ENCODE measurements around the gene FBXL13. TPM values are rescaled to one million over a fixed set of nuclear protein-coding genes. Genes with fewer than 3 reads are reported as not detected.

FBXL13 gene
- total and polyA plus RNA-seq, 2 of the 8 experiments (the other 6 are each of a cell fraction or from before 2014, with no cell fraction given) = 1.2 to 2.8 TPM

DNA sequence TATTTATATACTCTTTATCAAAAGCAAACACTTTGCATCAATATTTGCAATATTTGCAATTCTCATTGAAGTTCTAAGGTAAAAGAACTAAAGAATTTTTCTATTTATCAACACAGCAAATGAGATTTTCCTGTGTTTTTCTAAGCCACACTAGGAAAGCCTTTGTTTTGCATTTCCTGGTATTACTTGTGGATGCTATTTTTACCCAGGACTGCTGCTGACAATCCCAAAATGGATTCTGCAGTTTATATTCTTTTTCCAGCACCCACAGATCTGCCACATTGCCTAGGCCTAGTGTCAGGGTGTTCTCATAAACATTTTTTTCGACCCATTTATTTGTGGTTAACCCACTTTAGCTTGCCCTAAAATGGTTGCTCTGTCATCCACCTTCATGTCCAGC is 135.9 kb downstream of the FBXL13 start:
- no peak overlapping the region for H3K56ac ChIP-seq (replicated peaks; ENCODE audit: insufficient read length, low read depth, low read length)
- WGBS, 2 experiments (ENCODE audit: extremely low coverage in 1 of 2, insufficient coverage in 1 of 2, insufficient read length in 1 of 2, insufficient replicate concordance in 2 of 2, low coverage in 1 of 2, low lambda C conversion rate in 2 of 2, missing lambda C conversion rate in 1 of 2) = 81% methylated on average over 1 of the region's 1 CpG; no CpG with 5 or more reads in 1 of the 2 experiments
- H4K5ac ChIP-seq (ENCODE audit: insufficient read length, low read depth, low read length) = no peak overlapping the region
- H2BK120ac ChIP-seq (replicated peaks; ENCODE audit: low read depth, low read length) = peak overlapping the region; percentile 4
- peak overlapping the region; percentile 38; the same call in 1 of the 2 replicates for H2BK5ac ChIP-seq (ENCODE audit: low read depth, low read length)
- H3K79me1 ChIP-seq (ENCODE audit: low read depth, low read length) = no peaks in the 10 kb centered on the region
- H3K23me2 ChIP-seq (ENCODE audit: low read depth, low read length) = no peaks in the 10 kb centered on the region
- H3K14ac ChIP-seq (ENCODE audit: insufficient read length) = no peak overlapping the region
- no peak overlapping the region for H4K8ac ChIP-seq (ENCODE audit: extremely low read depth, insufficient read depth, low read length)
- H2BK15ac ChIP-seq (ENCODE audit: low read length) = no peak overlapping the region
- H3K9ac ChIP-seq (replicated peaks in 1 of 4; ENCODE audit: extremely low read depth in 1 of 4, low read depth in 3 of 4, low read length in 3 of 4) = no peak overlapping the region
- no peak for DNase-seq (ENCODE audit: low read depth in 1 of 2, low spot score in 2 of 2)
- H3K27me3 ChIP-seq (replicated peaks in 1 of 4; ENCODE audit: control insufficient read depth in 3 of 4, extremely low read depth in 1 of 4, insufficient read depth in 3 of 4, low read length in 3 of 4) = no peaks in the 10 kb centered on the region
- peak overlapping the region; percentile 3 for H3K4ac ChIP-seq (replicated peaks; ENCODE audit: insufficient read length, low read depth, low read length)
- no peak overlapping the region for H3K27ac ChIP-seq (ENCODE audit: low read depth, low read length)
- ChIA-PET CTCF (ENCODE audit: partially characterized antibody) (interaction anchor here (0.9 to 2.0 kb wide), 2 partner anchors 10 to 30 kb away, joined by 4 to 6 read pairs; no protein-coding TSS in a partner anchor), POLR2A (ENCODE audit: partially characterized antibody) (no interaction called here)
- no peaks in the 10 kb centered on the region for H3K79me2 ChIP-seq (ENCODE audit: control insufficient read depth in 1 of 2, insufficient read depth in 2 of 2, low read length in 2 of 2)
- no peak overlapping the region; the same call in 1 of the 2 replicates for H2BK20ac ChIP-seq (ENCODE audit: low read length)
- H3K18ac ChIP-seq (ENCODE audit: extremely low read depth, low read length) = no peak overlapping the region; the same call in 1 of the 2 replicates
- FAIRE-seq = no peak
- H3K9me3 ChIP-seq (ENCODE audit: insufficient read depth in 2 of 2, low read depth in 1 of 2, low read length in 1 of 2) = no peaks in the 10 kb centered on the region
- H2AFZ ChIP-seq (ENCODE audit: low read length) = no peak overlapping the region
- peak overlapping the region; percentile 8 for H4K91ac ChIP-seq (replicated peaks; ENCODE audit: insufficient read length, low read length)
- no peak overlapping the region for H2BK12ac ChIP-seq (ENCODE audit: low read depth, low read length)
- H3K36me3 ChIP-seq (ENCODE audit: control insufficient read depth in 2 of 4, insufficient read depth in 4 of 4, low read length in 3 of 4) = no peaks in the 10 kb centered on the region
- H3K4me1 ChIP-seq (replicated peaks in 1 of 4; ENCODE audit: control insufficient read depth in 3 of 4, insufficient read depth in 4 of 4, low read length in 3 of 4) = peaks cover 11 to 36% (median 27%) of the 10 kb centered on the region in 4 experiments; a peak in 6 of 7 replicates
- no peak overlapping the region for H2AK5ac ChIP-seq (ENCODE audit: low read depth, low read length)
- H3K4me3 ChIP-seq (ENCODE audit: extremely low read depth in 1 of 4, insufficient read depth in 2 of 4, low read depth in 3 of 4, low read length in 4 of 4) = no peak overlapping the region
- H3K4me2 ChIP-seq (ENCODE audit: insufficient read depth in 1 of 2, low read depth in 2 of 2, low read length in 2 of 2) = no peak overlapping the region
- H3K23ac ChIP-seq (ENCODE audit: insufficient read length) = no peak overlapping the region
- no peaks in the 10 kb centered on the region for H4K20me1 ChIP-seq (replicated peaks in 1 of 2; ENCODE audit: control insufficient read depth in 1 of 2, insufficient read depth in 2 of 2, low read length in 2 of 2)
- TF ChIP-seq SIRT6 (IDR thresholded peaks at IDR 0.05; ENCODE audit: low read length) (no peak), GTF2F1 (IDR thresholded peaks at IDR 0.05; ENCODE audit: borderline replicate concordance, low read depth, low read length) (no peak), RXRA (IDR thresholded peaks at IDR 0.05; ENCODE audit: insufficient read depth, low read depth, low read length) (no peak), TAF1 (IDR thresholded peaks at IDR 0.05; ENCODE audit: low read depth, low read length) (no peak), TCF12 (IDR thresholded peaks at IDR 0.05; ENCODE audit: low read depth, low read length) (no peak), SIX5 (IDR thresholded peaks at IDR 0.05; ENCODE audit: low read depth, low read length) (no peak), NRF1 (IDR thresholded peaks at IDR 0.05; ENCODE audit: low read depth, low read length) (no peak), BCL11A (IDR thresholded peaks at IDR 0.05; ENCODE audit: low read depth in 2 of 2, low read length in 2 of 2) (no peak), BACH1 (IDR thresholded peaks at IDR 0.05; ENCODE audit: low read length) (no peak), CHD1 (IDR thresholded peaks at IDR 0.05; ENCODE audit: low read depth, low read length) (no peak), TEAD4 (IDR thresholded peaks at IDR 0.05; ENCODE audit: low read depth, low read length) (no peak), RAD21 (IDR thresholded peaks at IDR 0.05 in 1 of 2, conservative IDR thresholded peaks at IDR 0.05 in 1 of 2; ENCODE audit: low read depth in 2 of 2, low read length in 2 of 2) (no peak), SP4 (IDR thresholded peaks at IDR 0.05; ENCODE audit: low read length) (no peak), SP1 (IDR thresholded peaks at IDR 0.05; ENCODE audit: low read depth, low read length) (no peak), KDM5A (IDR thresholded peaks at IDR 0.05; ENCODE audit: low read length) (no peak)
- TF ChIP-seq, protein P1, sequence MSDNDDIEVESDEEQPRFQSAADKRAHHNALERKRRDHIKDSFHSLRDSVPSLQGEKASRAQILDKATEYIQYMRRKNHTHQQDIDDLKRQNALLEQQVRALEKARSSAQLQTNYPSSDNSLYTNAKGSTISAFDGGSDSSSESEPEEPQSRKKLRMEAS (IDR thresholded peaks at IDR 0.05) = no peak

Data from H1 (cell line).